Limb (tissue), 2 donors: ENCODE results near the gene TMEM132D.
A peak's percentile ranks its signal among the peaks of the same experiment; 100 is the strongest.

Experiments
- DNase-seq, 2 donors: peaks; one replicate each; pipeline ENCODE4 v3.0.0-alpha.2; 2016; ENCODE audit errors: extremely low spot score in 2 of 2

TMEM132D gene

GRCh38 chr12:129665414-129665813 lies 238.4 kb downstream of the TMEM132D start:
- DNase-seq = no peak

GRCh38 chr12:129662234-129662633 lies 241.6 kb downstream of the TMEM132D start:
- no peak for DNase-seq

GRCh38 chr12:129660946-129661345 lies 242.9 kb downstream of the TMEM132D start:
- no peak for DNase-seq

- no peak for DNase-seq
These were observed 243.7 kb downstream of the TMEM132D start for GRCh38 chr12:129659961-129660622.

GRCh38 chr12:129657179-129657578 lies 246.6 kb downstream of the TMEM132D start:
- DNase-seq = no peak

- no peak for DNase-seq
These were observed 251.9 kb downstream of the TMEM132D start for GRCh38 chr12:129651951-129652350.

GRCh38 chr12:129641926-129642325 lies 261.9 kb downstream of the TMEM132D start:
- peak; percentile 38 to 42 for DNase-seq

- no peak for DNase-seq
These were observed 268.7 kb downstream of the TMEM132D start for GRCh38 chr12:129635021-129635685.

- DNase-seq = no peak
These were observed 272.5 kb downstream of the TMEM132D start for GRCh38 chr12:129631316-129631715.

- DNase-seq = no peak
These were observed 273.9 kb downstream of the TMEM132D start for GRCh38 chr12:129629901-129630300.

GRCh38 chr12:129622566-129622965 lies 281.3 kb downstream of the TMEM132D start:
- no peak for DNase-seq

GRCh38 chr12:129619271-129619670 lies 284.6 kb downstream of the TMEM132D start:
- no peak for DNase-seq

- no peak for DNase-seq
These were observed 286.0 kb downstream of the TMEM132D start for GRCh38 chr12:129617849-129618248.

- DNase-seq = no peak
These were observed 288.8 kb downstream of the TMEM132D start for GRCh38 chr12:129615001-129615400.

- peak in 1 of 2 donors; percentile 24 for DNase-seq
These were observed 289.5 kb downstream of the TMEM132D start for GRCh38 chr12:129614221-129614885.

- no peak for DNase-seq
These were observed 290.5 kb downstream of the TMEM132D start for GRCh38 chr12:129613314-129613713.

- DNase-seq = no peak
These were observed 293.2 kb downstream of the TMEM132D start for GRCh38 chr12:129610601-129611120.

GRCh38 chr12:129607756-129608155 lies 296.1 kb downstream of the TMEM132D start:
- DNase-seq = no peak

GRCh38 chr12:129607301-129607700 lies 296.5 kb downstream of the TMEM132D start:
- no peak for DNase-seq

GRCh38 chr12:129606239-129606638 lies 297.6 kb downstream of the TMEM132D start:
- DNase-seq = no peak

GRCh38 chr12:129605666-129606065 lies 298.2 kb downstream of the TMEM132D start:
- no peak for DNase-seq

- DNase-seq = no peak
These were observed 299.3 kb downstream of the TMEM132D start for GRCh38 chr12:129604506-129604905.
